NCI-H748 treated with DMSO at 0.1 percent for 48 hours (cell line): ENCODE measurements around the gene CD74.
"Not testable (repeated sequence)": the region's sequence is repeated elsewhere in the genome, so short reads cannot be mapped to it uniquely, and the experiment has no call there.

Source experiments
- DNase-seq: peaks from one replicate; lab custom pipeline; 2025; lab: John Stamatoyannopoulos, UW

Gene CD74

DNA sequence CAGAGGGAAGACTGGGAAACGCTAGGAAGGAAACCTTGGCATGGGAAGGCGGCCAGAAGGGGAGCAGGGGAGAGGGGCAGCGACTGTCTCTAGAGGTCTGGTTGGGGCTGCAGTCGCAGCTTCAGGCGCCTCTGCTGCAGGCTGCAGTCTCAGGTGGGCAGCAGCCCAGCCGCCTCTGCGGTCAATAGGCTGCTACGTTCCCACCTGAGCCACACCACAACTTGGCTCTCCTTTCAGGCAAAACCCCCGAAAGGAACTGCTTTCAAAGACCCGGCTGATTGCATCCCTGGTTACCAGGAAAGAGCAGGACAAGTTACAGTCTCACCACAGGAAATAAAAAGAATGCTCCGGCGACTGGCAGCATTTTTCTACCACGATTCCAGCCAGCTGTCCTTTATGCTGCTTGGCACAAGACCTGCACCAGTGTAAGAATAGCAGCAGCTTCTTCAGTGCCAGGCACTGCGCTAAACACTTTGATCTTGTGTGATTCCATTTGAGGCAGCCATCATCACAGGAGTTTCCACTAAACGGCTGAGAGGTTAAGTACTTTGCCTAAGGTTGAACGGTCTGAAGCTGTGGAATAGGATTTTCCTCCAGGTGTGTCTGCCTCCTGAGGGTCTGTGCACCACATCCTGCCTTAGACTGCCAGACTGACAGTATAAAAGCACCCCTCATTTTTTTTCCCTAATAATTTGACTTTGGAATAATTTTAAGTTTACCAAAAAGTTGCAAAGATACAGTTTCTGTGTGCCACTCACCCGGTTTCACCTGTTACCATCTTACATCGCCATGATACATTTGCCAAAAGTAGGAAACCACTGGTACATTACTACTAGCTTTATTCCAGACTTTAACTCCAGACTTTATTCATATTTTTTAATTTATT is 29.3 kb upstream of the CD74 start:
- DNase-seq = no peak

DNA sequence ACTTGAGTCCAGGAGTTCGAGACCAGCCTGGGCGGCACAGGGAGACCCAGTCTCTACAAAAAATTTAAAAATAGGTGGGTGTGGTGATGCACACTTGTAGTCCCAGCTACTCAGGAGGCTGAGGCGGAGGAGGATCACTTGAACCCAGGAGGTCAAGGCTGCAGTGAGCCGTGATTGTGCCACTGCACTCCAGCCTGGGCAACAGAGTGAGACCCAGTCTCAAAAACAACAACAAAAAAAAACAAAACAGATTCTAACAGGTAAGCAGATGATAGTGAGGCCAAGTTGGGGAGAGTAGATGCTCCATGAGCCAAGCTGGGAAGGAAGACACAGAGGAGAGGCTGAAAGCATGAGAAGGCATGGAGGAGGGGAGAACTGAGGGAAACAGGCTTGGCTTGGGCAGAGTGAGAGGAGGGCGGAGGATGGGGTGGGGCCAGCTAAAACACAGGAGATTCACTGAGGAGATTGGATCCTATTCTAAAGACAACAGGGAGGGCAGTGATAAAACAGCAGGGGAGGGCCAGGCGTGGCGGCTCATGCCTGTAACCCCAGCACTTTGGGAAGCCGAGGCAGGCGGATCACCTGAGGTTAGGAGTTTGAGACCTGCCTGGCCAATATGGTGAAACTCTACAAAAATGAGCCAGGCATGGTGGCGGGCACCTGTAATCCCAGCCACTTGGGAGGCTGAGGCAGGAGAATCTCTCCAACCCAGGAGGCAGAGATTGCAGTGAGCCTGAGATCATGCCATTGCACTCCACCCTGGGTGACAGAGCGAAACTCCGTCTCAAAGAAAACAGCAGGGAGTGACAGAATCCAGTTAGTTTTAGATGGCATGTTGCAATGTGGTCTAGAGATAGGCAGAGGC is 28.5 kb upstream of the CD74 start:
- no peak for DNase-seq

DNA sequence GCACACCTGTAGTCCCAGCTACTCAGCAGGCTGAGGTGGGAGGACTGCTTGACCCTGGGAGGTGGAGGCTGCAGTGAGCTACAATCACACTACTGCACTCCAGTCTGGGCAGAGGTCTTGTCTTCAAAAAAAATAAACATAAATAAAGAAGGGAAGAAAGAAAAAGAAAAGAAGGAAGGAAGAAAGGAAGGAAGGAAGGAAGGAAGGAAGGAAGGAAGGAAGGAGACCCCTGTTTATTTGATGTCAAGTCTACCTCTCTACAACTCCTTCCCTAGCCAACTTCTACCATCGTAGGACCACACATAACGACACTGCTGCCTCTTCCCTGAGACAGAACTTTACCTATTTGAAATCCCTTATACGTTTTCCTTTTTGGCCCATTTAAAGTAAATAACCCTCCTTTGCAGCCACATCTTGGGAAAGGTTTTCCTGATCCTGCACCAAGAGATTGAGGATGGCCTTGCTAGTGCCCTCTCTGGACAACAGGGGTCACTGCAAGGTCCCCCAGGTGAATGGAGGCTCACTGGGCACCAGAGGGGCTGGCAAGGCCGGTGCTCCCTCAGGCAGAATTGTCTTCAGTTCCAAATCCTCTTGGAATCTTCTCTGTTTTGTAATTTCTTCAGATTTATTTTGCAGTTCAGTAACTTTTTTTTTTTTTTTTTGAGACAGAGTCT is 26.3 kb upstream of the CD74 start:
- DNase-seq = no peak

DNA sequence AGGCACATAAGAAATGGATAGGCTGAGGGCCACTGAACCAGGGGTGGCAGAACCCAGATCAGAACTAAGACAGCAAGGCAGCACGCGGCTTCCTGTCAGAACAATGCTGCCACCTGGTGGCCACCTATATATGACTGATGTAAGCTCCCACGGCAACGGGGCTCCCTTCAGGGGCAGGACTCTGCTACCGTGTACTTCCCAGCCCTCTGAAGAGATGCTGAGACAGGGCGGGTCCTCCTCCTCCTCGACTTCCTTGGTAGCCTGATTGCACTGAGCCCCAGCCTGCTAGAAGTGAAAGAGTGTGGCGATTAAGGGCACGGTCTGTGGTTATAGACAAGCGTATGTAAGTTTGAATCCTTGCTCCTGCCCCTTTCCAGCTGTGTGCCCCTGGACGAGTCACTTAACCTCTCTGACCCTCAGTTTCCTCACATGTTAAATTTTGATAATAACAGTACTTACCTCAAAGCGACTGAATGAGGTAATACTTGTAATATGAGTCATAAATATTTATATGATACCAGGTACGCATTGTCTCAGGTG is 23.5 kb upstream of the CD74 start:
- peak; percentile 47 for DNase-seq

DNA sequence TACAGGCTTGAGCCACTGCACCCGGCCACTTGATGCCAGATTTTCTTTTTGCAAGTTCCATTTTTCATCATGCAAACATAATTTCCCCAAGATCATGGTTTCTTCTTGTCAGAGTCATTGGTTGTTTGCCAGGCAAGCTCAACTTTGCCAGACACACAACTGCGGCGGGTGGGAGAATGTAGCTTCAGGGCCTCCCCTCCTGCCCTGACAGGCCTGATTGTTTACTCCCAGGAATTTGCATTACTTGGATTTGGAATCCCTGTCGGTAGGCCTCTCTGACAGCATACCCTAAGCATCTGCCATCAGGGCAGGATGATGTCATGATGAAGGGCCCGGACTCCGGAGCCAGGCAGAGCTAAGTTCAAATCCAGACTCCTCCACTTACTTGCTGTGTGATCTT is 21.8 kb upstream of the CD74 start:
- DNase-seq = no peak

GRCh38 chr5:150431574-150431973 is 18.9 kb upstream of the CD74 start:
- no peak for DNase-seq

DNA sequence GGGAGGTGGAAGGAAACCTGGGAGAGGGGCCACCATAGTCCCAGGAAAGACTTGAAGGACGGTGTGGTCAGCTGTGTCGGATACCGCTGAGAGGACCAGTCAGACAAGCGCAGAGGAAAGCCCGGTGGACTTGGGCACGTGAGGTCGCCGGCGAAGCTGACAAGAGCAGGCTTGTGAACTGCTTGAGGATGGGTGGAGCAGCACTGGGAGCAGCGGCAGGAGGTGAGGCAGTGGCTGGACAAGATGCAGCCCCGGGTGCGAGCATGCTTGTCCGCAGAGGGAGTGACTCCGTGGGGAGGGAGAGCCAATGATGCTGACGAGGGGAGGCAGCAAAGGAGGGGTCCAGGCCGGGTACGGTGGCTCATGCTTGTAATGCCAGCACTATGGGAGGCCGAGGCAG is 18.3 kb upstream of the CD74 start:
- DNase-seq = no peak

- no peak for DNase-seq
These were observed 16.7 kb upstream of the CD74 start for GRCh38 chr5:150429410-150429873.

DNA sequence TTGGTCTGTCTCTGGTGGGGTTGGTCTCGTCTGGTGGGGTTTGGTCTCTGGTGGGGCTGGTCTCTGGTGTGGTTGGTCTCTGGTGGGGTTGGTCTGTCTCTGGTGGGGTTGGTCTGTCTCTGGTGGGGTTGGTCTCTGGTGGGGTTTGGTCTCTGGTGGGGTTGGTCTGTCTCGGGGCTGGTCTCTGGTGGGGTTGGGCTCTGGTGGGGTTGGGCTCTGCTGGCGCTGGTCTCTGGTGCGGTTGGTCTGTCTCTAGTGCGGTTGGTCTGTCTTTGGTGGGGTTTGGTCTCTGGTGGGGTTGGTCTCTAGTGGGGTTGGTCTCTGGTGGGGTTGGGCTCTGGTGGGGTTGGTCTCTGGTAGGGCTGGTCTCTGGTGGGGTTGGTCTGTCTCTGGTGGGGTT is 16.3 kb upstream of the CD74 start:
- DNase-seq = no peak

DNA sequence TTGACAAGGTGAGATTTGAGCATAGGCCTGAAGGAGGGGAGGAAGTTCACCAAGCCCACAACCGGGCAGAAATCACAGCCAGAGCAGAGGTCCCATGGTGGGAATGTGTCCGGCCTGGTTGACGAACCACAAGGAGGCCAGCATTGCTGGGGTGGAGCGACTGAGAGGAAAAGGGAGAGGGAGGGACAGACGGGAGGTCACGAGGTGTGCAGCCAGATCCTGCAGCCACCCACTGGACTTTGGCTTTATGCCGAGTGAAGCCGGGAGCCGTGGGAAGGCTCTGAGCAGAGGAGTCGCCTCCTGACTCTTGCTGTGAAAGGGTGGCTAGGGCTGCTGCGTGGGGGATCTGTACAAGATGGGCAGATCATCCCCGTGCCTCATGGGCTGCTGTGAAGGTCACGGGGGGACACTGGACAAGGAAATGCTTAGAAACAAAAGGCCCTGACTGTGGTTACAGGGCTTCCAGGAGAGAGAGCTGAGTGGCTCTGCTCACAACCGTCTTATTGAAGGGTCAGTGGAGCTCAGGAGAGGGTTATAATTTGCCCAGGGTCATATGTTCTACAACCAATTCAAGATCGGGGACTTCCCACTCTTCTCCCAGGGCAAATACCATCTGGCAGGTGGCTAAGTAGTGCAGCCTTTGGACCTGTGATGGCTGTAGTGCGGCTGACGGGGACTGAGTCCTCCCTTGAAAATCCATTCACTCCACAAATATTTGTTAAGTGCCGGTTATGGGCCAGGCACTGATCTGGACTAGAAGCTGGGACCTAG is 15.6 kb upstream of the CD74 start:
- no peak for DNase-seq

GRCh38 chr5:150426165-150426564 is 13.5 kb upstream of the CD74 start:
- DNase-seq = not testable (repeated sequence)

DNA sequence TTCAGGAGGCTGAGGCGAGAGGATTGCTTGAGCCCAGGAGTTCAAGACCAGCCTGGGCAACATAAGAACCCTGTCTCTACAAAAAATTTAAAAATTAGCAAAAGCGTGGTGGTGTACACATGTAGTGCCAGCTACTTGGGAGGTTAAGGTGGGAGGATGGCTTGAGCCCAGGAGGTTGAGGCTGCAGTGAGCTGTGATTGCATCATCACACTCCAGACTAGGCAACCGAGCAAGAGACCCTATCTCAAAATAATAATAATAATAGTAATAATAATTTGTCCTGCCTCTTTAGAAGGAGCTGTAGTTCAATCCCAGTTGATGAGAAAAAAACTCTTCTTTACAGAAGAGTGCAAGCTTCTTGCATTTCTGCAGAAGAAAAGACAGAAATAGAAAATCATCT is 10.0 kb upstream of the CD74 start:
- no peak for DNase-seq

GRCh38 chr5:150422075-150422474 is 9.4 kb upstream of the CD74 start:
- no peak for DNase-seq

- no peak for DNase-seq
These were observed 7.0 kb upstream of the CD74 start for GRCh38 chr5:150419630-150420270.

GRCh38 chr5:150413902-150414790 is 1.4 kb upstream of the CD74 start:
- DNase-seq = not testable (repeated sequence)

GRCh38 chr5:150413176-150413901 is 629 bp upstream of the CD74 start:
- DNase-seq = no peak

- DNase-seq = no peak
These were observed 1.3 kb downstream of the CD74 start for GRCh38 chr5:150411245-150411979.

DNA sequence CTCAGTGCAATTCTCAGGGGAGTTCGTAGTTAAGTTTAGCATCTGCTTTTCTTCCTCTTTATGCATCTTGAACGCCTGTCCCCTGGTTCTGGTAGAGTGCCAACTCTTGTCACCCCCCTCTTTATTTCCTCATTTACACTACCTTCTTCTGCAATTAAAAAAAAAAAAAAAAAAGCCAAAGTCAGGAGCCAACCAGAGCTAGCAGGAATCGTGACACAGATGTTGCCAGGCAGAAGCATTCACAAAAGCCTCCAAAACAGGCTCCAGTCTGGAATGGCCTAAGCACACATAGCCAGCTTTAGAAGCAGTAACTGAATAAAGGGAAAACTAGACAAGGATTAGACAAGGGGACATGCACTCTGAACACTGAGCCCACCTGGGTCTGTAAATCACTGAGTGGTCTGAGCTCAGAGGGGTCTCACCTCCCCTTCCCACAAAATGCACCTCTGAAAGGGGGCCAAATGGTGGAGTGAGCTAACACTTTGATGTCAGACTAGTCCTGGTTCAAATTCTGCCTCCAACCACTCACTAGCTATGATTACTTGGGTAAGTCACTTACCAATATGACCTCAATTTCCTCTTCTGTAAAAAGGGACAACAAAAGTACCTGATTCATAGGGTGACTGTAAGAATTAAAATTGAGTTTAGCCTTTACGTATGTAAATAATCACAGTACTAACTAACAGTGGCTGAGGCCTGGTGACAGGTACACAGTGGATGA is 2.0 kb downstream of the CD74 start:
- DNase-seq = no peak
